NK-92 (cell line): Measurements from ENCODE around the gene SIRT5.

Source experiments
- DNase-seq: peaks from one replicate; lab custom pipeline; 2025; ENCODE audit not compliant: unreplicated experiment; lab: John Stamatoyannopoulos, UW

SIRT5 gene

GRCh38 chr6:13550656-13551055, 23.7 kb upstream of the SIRT5 start:
- no peak for DNase-seq

GRCh38 chr6:13553646-13554045, 20.8 kb upstream of the SIRT5 start:
- DNase-seq = no peak

GRCh38 chr6:13554929-13555333, 19.5 kb upstream of the SIRT5 start:
- no peak for DNase-seq

GRCh38 chr6:13557841-13558240, 16.6 kb upstream of the SIRT5 start:
- DNase-seq = no peak

- no peak for DNase-seq
Observed at GRCh38 chr6:13558718-13559117, 15.7 kb upstream of the SIRT5 start.

GRCh38 chr6:13559251-13559650, 15.2 kb upstream of the SIRT5 start:
- no peak for DNase-seq

GRCh38 chr6:13559968-13560650, 14.3 kb upstream of the SIRT5 start:
- DNase-seq = no peak

GRCh38 chr6:13560651-13561044, 13.8 kb upstream of the SIRT5 start:
- DNase-seq = no peak

- no peak for DNase-seq
Observed at GRCh38 chr6:13561624-13562267, 12.7 kb upstream of the SIRT5 start.

GRCh38 chr6:13563009-13563408, 11.4 kb upstream of the SIRT5 start:
- no peak for DNase-seq

GRCh38 chr6:13565921-13566320, 8.5 kb upstream of the SIRT5 start:
- no peak for DNase-seq

GRCh38 chr6:13566500-13566899, 7.9 kb upstream of the SIRT5 start:
- DNase-seq = no peak

- DNase-seq = no peak
Observed at GRCh38 chr6:13568970-13569369, 5.4 kb upstream of the SIRT5 start.

GRCh38 chr6:13572240-13572639, 2.2 kb upstream of the SIRT5 start:
- DNase-seq = no peak

GRCh38 chr6:13572951-13573654, 1.3 kb upstream of the SIRT5 start:
- no peak for DNase-seq

- no peak for DNase-seq
Observed at GRCh38 chr6:13573669-13574110, 711 bp upstream of the SIRT5 start.

- DNase-seq = peak; percentile 68
Observed at GRCh38 chr6:13574149-13574570, 241 bp upstream of the SIRT5 start.

GRCh38 chr6:13575377-13575775, 975 bp downstream of the SIRT5 start:
- DNase-seq = no peak

- DNase-seq = no peak
Observed at GRCh38 chr6:13576017-13576416, 1.6 kb downstream of the SIRT5 start.

- no peak for DNase-seq
Observed at GRCh38 chr6:13577926-13578325, 3.5 kb downstream of the SIRT5 start.

GRCh38 chr6:13579911-13580310, 5.5 kb downstream of the SIRT5 start:
- no peak for DNase-seq

GRCh38 chr6:13581700-13582229, 7.4 kb downstream of the SIRT5 start:
- DNase-seq = no peak
